Heart right ventricle (tissue), 16 donors: ENCODE data around the gene TRPV4. TPM values are rescaled to one million over a fixed set of nuclear protein-coding genes. Genes with fewer than 3 reads are reported as not detected.

Source experiments
- ATAC-seq, 8 donors: fragments of 200-7000 bp; cut with Tn5 transposase; one replicate each; pipeline ENCODE4 v1.9.1; 2020; ENCODE audit warnings: mild to moderate bottlenecking in 8 of 8, moderate library complexity in 8 of 8, moderate number of reproducible peaks in 1 of 8
- DNase-seq, 2 donors: peaks; one replicate each; pipeline ENCODE4 v3.0.0-alpha.2; 2020
- H3K27ac ChIP-seq, 10 donors: fragments of 200-600 bp; sonication (generic) in 2 of 10; one replicate each; pipeline versions ENCODE4 v1.5.0 to v1.8.0; 2020 to 2022; ENCODE audit warnings: mild to moderate bottlenecking in 3 of 10
- H3K27me3 ChIP-seq, 7 donors: fragments of 200-600 bp; one replicate each; pipeline ENCODE4 v1.8.0; 2021 to 2022; ENCODE audit warnings: mild to moderate bottlenecking in 2 of 7
- H3K36me3 ChIP-seq, 9 donors: fragments of 200-600 bp; sonication (generic) in 1 of 9; one replicate each; pipeline versions ENCODE4 v1.5.0 to v1.8.0; 2020 to 2022; ENCODE audit warnings: mild to moderate bottlenecking in 2 of 9
- H3K4me1 ChIP-seq, 9 donors: fragments of 200-600 bp; sonication (generic) in 1 of 9; one replicate each; pipeline versions ENCODE4 v1.5.0 to v1.8.0; 2020 to 2022; ENCODE audit warnings: mild to moderate bottlenecking in 4 of 9
- H3K4me3 ChIP-seq, 10 donors: fragments of 200-600 bp; sonication (generic) in 2 of 10; one replicate each; pipeline versions ENCODE4 v1.5.0 to v1.8.0; 2020 to 2022; ENCODE audit warnings: mild to moderate bottlenecking in 7 of 10, moderate library complexity in 2 of 10
- H3K9me3 ChIP-seq, 11 donors: fragments of 200-600 bp in 10 of 11; sonication (generic) in 2 of 11; one replicate each; pipeline versions ENCODE4 v1.5.0 to v1.8.0; 2013 to 2022; ENCODE audit warnings: mild to moderate bottlenecking in 2 of 11, control low read depth in 1 of 11, moderate library complexity in 1 of 11
- WGBS, 2 donors: extraction: QIAGEN DNeasy Blood & Tissue Kit; methylation state at CpG; one replicate each; pipeline ENCODE4 v1.1.7; 2013; ENCODE audit warnings: inconsistent platforms in 1 of 2; 5-methylcytosine and 5-hydroxymethylcytosine counted together
- intact Hi-C, 10 donors: fragments of 100-400 bp; cut with DNase I; formaldehyde crosslinking; loops; one replicate each; pipeline versions ENCODE4 v1.11.1 to v1.14.2; 2022
- polyA plus RNA-seq, 2 donors: library from polyadenylated mRNA; stranded (reverse); fragments of 200-250 nt; gene quantifications; one replicate each; pipeline ENCODE4 v1.2.3, GENCODE V29; 2013
- total RNA-seq, 10 donors: library from RNA; stranded (reverse); fragmentation: NEBNext Ultra II Directional in 3 of 10; extraction: Animal tissue kit (Norgen Biotek cat#: 25700) in 3 of 10; gene quantifications; one replicate each; pipeline versions ENCODE4 v1.2.1 to v1.2.4, GENCODE V29; 2021 to 2023
- TF ChIP-seq, protein P1 (sequence below), 9 donors: fragments of 200-600 bp; sonication (generic) in 2 of 9; IDR thresholded peaks; one replicate each; pipeline versions ENCODE4 v1.5.0 to v1.8.0; 2021 to 2022; ENCODE audit warnings: antibody characterized with exemption in 9 of 9, mild to moderate bottlenecking in 5 of 9, moderate library complexity in 1 of 9
- donor health status: Arrhythmogenic right ventricular cardiomyopathy.
- donor health status: ischemic (EF 13 %, LVEDD 7.1; RV severe dilation, severe dysfunction).
- donor health status: healthy with polysubstance abuse.
- donor health status: DM: no; HTN: yes; CAD: no.
- donor health status: DM: no; HTN: no; CAD: no.
- donor health status: ischemic (EF 25% LVEDD 6.9; RV normal size, moderate dysfunction).
- donor health status: ischemic (EF 25% LVEDD 5.7; RV mildly dilated, moderate dysfunction).
- donor health status: healthy.
- donor health status: DM: yes; HTN: yes; CAD: no.
- donor health status: Ischemic cardiomyopathy.
- donor health status: ischemic (EF 35%, LVEDD 5.7; RV mildly dilated, moderate dysfunction).
- donor health status: nonischemic (EF 11% LVEDD 7.7; RV severe dilation, severe dysfunction).
- donor health status: DM: yes; HTN: yes; CAD: no.
- donor health status: PGD.
- donor health status: ischemic (EF 29% LVEDD 5.4; RV normal size, mild dysfunction).
- donor health status: nonischemic (EF 23%, LVEDD 6.1; RV moderate dilation, normal function).

TRPV4 gene
- total and polyA plus RNA-seq, 12 donors: 0.07 to 1.0 (median 0.28) TPM; not detected in 2

DNA sequence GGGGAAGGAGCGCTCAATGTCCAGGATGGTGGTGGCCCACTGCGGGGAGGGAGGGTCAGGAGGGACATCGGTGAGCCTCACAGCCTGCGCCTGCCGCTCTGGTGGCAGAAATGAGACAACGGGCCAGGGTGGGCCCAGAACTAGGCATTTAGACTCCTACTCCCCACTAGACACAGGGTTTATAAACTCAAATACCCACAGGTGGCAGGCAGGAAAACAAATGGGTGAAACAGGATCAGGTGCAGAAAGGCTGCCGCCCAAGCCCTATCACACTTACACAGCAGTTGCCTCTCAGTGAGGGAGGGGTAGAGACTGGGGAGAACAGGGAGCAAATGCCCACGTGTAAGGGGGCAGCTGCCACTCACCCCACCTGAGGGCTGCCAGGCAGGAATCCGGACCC, 46.4 kb downstream of the TRPV4 start:
- intact Hi-C loops: no loop called here
- Histone ChIP-seq H3K4me1 (no peaks in the 10 kb centered on the region), H3K27me3 (no peaks in the 10 kb centered on the region), H3K4me3 (no peak overlapping the region), H3K27ac (no peak overlapping the region), H3K36me3 (no peaks in the 10 kb centered on the region), H3K9me3 (no peaks in the 10 kb centered on the region)
- DNase-seq (no peak), ATAC-seq (no peak)
- WGBS, 2 donors: 85 to 89% methylated on average over 9 of the region's 9 CpGs
- TF ChIP-seq, protein P1, sequence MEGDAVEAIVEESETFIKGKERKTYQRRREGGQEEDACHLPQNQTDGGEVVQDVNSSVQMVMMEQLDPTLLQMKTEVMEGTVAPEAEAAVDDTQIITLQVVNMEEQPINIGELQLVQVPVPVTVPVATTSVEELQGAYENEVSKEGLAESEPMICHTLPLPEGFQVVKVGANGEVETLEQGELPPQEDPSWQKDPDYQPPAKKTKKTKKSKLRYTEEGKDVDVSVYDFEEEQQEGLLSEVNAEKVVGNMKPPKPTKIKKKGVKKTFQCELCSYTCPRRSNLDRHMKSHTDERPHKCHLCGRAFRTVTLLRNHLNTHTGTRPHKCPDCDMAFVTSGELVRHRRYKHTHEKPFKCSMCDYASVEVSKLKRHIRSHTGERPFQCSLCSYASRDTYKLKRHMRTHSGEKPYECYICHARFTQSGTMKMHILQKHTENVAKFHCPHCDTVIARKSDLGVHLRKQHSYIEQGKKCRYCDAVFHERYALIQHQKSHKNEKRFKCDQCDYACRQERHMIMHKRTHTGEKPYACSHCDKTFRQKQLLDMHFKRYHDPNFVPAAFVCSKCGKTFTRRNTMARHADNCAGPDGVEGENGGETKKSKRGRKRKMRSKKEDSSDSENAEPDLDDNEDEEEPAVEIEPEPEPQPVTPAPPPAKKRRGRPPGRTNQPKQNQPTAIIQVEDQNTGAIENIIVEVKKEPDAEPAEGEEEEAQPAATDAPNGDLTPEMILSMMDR (IDR thresholded peaks at IDR 0.05): no peak

DNA sequence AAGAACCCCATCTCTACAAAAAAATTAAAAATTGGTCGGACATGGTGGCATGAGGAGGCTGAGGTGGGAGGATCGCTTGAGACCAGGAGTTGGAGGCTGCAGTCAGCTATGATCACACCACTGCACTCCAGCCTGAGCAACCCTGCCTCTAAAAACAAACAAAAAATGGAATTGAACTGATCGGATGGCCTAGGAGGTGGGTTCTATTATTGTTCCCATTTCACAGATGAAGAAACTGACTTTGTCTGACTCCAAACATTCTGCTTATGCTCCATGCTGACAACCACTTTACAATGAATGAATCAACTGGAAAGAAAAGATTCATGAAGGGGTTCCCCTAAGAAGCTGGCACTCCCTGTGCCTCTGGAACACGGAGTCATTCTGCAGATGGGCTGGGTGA, 47.3 kb downstream of the TRPV4 start:
- no peak overlapping the region for H3K4me3 ChIP-seq
- H3K27me3 ChIP-seq: no peaks in the 10 kb centered on the region
- WGBS, 2 donors: 86 to 93% methylated on average over 4 of the region's 4 CpGs
- ATAC-seq: no peak
- H3K27ac ChIP-seq: no peak overlapping the region
- no peaks in the 10 kb centered on the region for H3K36me3 ChIP-seq
- intact Hi-C loops: no loop called here
- no peaks in the 10 kb centered on the region for H3K9me3 ChIP-seq
- TF ChIP-seq, protein P1 (IDR thresholded peaks at IDR 0.05): no peak
- no peaks in the 10 kb centered on the region for H3K4me1 ChIP-seq
- DNase-seq: no peak

DNA sequence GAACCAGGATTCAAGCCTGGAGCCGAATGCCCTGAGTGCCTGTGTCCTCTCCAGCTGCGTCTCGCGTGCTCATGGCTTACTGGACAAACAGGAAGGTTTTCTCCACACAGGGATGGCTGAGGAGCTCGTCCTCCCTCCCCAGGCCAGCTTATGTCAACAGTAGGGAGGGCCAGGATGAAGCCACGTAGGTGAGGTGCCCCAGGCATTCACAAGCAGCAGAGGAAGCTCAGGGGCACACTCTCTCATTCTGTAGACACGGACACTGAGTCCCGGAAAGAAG, 49.3 kb downstream of the TRPV4 start:
- H3K9me3 ChIP-seq: peaks cover 0 to 12% (median 3%) of the 10 kb centered on the region in 11 donors
- WGBS, 2 donors: 78 to 86% methylated on average over 8 of the region's 8 CpGs
- no peaks in the 10 kb centered on the region for H3K36me3 ChIP-seq
- intact Hi-C loops: loop anchor here in 1 of 10 donors (5.0 kb wide), 1 partner anchor 267 kb away; no protein-coding TSS in a partner anchor
- H3K27me3 ChIP-seq: no peaks in the 10 kb centered on the region
- TF ChIP-seq, protein P1 (IDR thresholded peaks at IDR 0.05): no peak
- no peak overlapping the region for H3K27ac ChIP-seq
- no peaks in the 10 kb centered on the region for H3K4me1 ChIP-seq
- no peak for DNase-seq
- no peak overlapping the region for H3K4me3 ChIP-seq
- no peak for ATAC-seq

DNA sequence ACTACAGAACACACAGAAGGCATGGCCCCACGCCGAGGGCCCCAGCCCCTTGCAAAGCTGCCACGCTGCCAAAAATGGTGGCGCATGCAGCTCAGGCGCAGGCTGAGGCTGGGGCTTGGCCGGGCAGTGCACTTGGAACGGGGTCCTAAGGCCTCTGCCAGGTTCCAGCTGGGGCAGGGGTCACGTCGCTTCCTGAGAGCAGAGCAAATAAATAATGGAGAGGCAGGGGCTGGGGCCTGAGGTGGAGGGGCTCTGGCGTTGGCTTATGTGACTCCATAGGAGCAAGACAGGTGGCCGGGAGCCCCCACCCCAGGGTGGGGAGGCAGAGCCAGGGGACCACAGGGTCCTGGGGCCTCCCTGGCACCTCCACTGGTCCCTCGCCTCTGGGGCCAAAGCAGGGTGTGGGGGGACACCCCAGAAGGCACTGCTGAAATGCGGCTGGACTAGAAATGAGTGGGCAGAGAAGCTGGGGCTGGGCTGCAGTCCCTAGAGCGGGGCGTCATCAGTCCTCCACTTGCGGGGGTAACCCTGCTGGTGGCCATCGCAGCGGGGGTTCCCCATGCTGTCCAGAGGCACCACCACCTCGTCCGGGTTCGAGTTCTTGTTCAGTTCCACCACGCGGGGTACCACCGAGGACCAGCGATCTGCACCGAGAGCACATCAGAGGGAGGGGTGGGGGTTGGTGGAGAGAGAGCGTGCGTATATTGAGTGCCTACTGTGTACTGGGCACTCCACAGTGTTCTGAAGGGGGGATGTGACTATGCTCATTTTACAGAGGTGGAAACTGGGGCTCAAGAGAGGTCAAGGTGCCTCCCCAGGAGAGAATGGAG, 49.8 kb downstream of the TRPV4 start:
- TF ChIP-seq, protein P1 (IDR thresholded peaks at IDR 0.05): no peak
- DNase-seq (no peak), ATAC-seq (peak in 1 of 8 donors; percentile 33)
- Histone ChIP-seq H3K4me1 (no peaks in the 10 kb centered on the region), H3K4me3 (no peak overlapping the region), H3K27me3 (no peaks in the 10 kb centered on the region), H3K27ac (no peak overlapping the region), H3K9me3 (peaks cover 0 to 18% (median 6%) of the 10 kb centered on the region in 11 donors), H3K36me3 (no peaks in the 10 kb centered on the region)
- WGBS, 2 donors: 89 to 93% methylated on average over 28 of the region's 28 CpGs
- intact Hi-C loops: loop anchor here in 1 of 10 donors (5.0 kb wide), 1 partner anchor 266 kb away; no protein-coding TSS in a partner anchor
